ENCODE data around the gene SIPA1L3.
"Not testable (repeated sequence)": the region's sequence is repeated elsewhere in the genome, so short reads cannot be mapped to it uniquely, and the experiment has no call there.

SIPA1L3 gene

DNA sequence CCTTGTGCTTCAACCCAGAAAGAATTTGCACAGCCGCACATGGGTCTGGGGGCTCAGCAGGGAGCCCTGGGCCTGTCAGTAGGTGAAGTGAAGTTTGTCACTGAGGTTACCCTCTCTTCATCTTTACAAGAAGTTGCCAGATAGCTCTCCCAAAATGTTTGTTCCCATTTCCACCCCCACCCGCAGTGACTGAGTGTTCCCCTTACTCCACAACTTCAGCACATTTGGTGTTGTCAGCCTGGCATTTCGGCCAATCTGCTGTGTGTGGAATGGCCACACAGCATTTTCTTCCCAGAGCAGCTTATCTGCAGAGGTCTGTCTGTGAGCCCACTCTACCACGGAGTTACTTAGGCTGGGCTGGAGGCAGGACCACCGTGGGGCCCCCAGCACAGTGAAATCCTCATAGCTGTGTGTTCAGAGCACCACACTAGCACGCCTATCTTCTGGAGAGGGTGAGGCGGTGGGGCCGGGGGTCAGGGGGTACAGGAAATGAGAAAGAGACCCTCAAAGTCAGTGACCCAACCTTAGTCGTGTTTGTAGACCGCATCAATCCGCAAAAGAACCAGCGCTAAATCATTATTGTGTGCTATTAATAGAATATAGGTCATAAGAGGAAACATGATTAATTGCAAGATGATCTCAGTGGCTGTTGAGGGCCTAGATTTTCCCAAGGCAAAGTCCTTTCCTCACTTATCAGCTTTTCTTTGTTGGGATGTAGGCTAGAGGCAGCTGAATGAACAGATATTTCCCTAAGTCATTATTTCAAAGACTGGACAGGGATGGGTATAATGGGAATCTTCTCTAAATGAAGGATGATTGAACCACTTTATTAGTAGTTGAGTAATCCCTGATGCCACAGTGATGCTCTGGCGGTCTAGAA, 116.0 kb downstream of the SIPA1L3 start:
- no peak for FAIRE-seq

DNA sequence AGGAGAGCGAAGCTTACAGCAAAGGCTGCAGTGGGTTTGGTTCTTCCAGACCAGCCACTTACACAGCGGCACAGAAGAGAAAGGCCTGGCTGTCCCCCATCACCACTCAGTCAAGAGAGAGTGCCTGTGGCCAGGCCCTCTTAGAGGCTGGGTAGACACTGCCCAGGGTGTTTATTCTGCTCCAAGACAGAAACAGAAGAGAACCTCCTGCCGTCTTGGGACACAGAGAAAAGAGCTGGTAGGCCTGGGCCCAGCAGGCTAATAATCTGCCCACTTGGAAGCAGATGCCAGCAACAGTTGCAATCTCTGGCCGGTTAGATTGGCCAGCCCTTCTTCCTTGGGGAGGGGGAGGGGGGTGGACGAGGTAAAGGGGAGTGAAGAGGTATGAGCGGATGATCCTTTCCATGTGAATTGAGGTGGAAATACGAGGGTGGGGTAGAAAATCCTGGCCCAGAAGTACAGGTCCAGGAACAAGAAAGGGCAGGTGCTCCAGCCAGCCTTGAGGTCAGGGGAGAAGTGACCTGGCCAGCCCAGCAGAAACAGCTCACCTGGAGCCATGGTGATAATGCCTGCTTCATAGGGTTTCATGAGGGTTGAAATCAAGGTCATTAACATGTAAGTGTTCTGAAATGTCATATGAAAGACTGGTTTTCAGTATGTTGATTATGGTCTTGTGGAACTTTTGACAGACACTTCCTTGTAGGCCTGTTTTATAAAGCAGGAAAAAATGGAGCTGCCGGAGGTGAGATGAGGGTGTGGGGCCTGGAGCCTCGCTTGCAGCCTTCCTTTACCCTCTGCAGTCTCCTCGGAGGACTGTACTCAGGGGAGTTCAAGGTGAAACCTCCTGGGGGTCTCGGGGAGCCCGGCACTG, 116.9 kb downstream of the SIPA1L3 start:
- no peak for FAIRE-seq

GRCh38 chr19:38024992-38025908, 118.2 kb downstream of the SIPA1L3 start:
- FAIRE-seq: no peak

- FAIRE-seq: no peak
Measured at GRCh38 chr19:38025909-38026307, 118.9 kb downstream of the SIPA1L3 start.

DNA sequence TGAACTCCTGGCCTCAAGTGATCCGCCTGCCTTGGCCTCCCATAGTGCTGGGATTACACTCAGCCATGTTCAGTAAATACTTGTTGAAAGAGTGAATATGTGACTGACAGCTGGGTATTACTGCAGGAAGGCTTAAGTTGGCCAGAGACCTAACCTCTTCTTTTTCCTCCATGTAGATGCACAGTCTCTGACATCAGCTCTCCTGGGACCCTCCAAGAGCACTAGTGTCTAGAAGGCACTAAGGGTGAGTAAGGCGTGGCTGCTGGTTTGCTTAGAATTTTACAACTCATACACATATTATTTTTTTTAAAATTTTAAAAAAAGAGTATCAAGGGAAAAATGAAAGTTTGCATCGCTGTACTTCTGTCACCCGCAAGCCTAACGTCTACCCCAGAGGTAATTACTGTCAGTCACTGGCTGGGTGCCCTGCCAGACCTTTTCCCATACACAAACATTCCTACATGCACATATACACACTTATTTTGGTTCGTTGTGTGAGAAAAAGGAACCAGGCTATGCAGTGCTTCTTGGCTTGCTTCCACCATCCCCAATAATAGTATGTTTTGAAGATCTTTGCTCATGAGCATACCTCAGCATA, 122.0 kb downstream of the SIPA1L3 start:
- FAIRE-seq: no peak

GRCh38 chr19:38030001-38030400, 123.0 kb downstream of the SIPA1L3 start:
- FAIRE-seq: not testable (repeated sequence)

- no peak for FAIRE-seq
Measured at GRCh38 chr19:38030686-38031422, 123.8 kb downstream of the SIPA1L3 start.

DNA sequence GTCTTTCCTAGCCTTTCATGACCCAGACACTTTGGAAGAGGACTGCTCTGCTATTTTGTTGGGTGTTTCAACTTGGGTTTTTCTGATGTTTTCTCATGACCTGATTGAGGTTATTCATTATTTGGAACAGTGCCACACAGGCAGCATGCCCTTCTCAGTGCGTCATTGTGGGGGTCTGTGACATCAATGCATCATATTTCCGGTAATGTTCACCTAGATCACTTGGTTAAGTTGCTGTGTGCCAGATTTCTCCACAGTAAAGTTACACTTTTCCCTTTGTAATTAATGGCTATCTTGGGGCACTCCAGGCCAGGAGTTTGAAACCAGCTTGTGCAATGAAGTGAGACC, 124.4 kb downstream of the SIPA1L3 start:
- FAIRE-seq: no peak

GRCh38 chr19:38032151-38032550, 125.1 kb downstream of the SIPA1L3 start:
- no peak for FAIRE-seq

GRCh38 chr19:38032951-38033350, 125.9 kb downstream of the SIPA1L3 start:
- FAIRE-seq: no peak

DNA sequence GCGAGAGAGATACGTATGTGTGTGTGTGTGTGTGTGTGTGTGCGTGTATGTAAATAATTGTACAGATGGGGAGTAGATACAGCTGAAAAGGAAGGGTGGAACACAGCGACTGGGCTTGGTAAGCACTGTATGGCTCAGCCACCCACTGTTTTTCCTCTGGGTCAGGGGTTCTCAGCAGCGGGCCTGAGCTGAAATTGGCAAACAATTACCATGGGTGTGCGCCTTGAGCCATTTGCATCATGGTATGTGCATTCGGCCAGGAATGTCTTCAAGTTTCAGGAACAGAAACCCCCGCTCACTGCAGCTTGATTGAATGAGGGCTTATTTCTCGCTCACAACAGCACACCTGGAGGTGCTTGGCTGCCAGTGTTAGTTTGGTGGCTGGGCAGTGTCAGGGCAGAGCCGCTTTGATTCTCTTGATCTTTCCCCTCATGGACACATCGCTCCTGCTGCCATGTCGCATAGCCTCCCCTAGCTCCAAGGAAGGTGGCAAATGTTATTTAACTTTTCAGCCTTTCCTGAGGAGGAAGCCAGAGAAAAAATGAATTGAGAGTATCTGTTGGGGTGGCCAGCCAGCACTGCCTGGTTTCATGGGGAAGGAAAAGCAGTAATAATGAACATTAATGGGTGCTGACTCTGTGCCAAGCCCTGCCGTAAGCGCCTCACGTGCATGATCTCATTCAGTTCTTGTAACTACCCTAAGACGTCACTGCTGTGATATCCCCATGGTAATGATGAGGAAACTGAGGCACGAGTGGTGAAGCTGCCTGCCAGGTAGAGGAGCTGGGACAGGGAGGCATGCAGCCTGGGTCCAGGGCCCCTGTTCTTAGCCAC, 126.9 kb downstream of the SIPA1L3 start:
- FAIRE-seq: no peak

DNA sequence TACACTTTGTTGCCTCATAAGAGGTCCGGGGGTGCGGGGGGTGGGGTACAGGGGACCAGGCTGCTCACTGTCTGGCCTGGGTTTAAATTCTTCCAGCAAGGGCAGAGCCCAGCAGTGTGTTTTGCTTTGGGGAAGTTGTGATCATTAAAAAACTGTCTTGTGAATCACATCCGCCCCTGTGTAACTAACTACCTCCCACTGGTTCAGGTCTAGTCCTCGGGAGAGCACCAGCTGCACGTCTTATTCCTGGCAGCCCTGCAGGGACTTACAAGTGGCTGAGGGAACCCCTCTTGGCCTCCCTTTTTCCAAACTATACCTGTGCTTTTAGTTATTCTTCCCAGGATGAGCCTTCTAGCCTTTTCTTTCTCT, 127.5 kb downstream of the SIPA1L3 start:
- no peak for FAIRE-seq

- no peak for FAIRE-seq
Measured at GRCh38 chr19:38035515-38036495, 128.8 kb downstream of the SIPA1L3 start.

DNA sequence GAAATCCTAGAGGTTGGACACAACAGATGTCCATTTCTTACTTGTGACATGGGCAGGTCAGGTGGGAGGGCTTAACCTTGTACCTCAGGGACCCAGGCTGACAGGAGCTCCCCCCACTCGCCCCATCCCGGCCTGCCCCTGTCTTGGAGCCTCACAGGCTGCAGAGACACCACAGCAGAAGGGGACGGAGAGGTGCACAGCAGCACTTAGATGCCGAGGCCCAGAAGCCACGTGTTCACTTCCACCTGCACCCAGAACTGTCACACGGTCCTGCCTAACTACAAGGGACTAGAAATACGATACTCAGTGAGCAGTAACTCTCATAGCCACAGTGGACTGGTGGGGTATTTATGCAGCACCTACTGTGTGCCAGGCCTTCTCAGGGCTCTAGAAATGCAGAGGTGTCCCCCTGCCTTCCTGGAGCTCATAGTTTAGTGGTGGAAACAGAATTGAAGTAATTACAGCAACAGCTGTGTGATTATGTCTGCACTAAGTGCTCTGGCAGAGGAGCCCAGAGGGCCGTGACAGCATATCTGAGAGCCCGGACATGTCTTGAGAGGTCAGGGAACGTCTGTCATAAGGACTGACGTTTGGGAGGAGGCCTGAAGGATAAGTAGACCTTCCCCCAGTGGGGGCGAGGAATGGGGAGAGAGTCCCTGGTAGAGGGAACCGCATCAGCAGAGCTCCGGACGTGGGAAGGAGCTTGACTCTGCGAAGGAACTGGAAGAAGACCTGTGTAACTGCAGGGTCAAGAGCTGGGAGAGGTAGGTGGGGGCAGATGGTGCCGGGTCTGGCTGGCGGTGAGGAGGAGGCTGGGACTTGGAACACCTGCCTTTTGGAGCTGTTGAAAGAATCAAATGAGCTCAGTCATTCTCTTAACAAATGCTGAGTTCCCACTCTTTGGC, 130.0 kb downstream of the SIPA1L3 start:
- FAIRE-seq: no peak

- no peak for FAIRE-seq
Measured at GRCh38 chr19:38039966-38040365, 133.0 kb downstream of the SIPA1L3 start.

- no peak for FAIRE-seq
Measured at GRCh38 chr19:38042132-38042531, 135.1 kb downstream of the SIPA1L3 start.

GRCh38 chr19:38043649-38044144, 136.7 kb downstream of the SIPA1L3 start:
- FAIRE-seq: no peak
